GM21576 (cell line): ENCODE results near the gene PHF12.
"Not testable (repeated sequence)": the region's sequence is repeated elsewhere in the genome, so short reads cannot be mapped to it uniquely, and the experiment has no call there.

Experiments
- ATAC-seq: cut with Tn5 transposase; IDR thresholded peaks from one replicate; pipeline ENCODE4 v1.9.1; 2021; ENCODE audit warnings: mild to moderate bottlenecking, moderate library complexity; ENCODE audit not compliant: unreplicated experiment

PHF12 gene

GRCh38 chr17:28885951-28886350 is 65.4 kb downstream of the PHF12 start:
- ATAC-seq = no peak

GRCh38 chr17:28885363-28885762 is 66.0 kb downstream of the PHF12 start:
- no peak for ATAC-seq

- ATAC-seq = no peak
These were observed 67.2 kb downstream of the PHF12 start for GRCh38 chr17:28883967-28884702.

GRCh38 chr17:28882154-28882895 is 69.0 kb downstream of the PHF12 start:
- ATAC-seq = no peak

- ATAC-seq = no peak
These were observed 69.7 kb downstream of the PHF12 start for GRCh38 chr17:28881533-28882056.

GRCh38 chr17:28880572-28880945 is 70.8 kb downstream of the PHF12 start:
- no peak for ATAC-seq

GRCh38 chr17:28879886-28880571 is 71.3 kb downstream of the PHF12 start:
- ATAC-seq = no peak

- ATAC-seq = no peak
These were observed 72.3 kb downstream of the PHF12 start for GRCh38 chr17:28878981-28879380.

GRCh38 chr17:28878158-28878910 is 73.0 kb downstream of the PHF12 start:
- ATAC-seq = no peak

- not testable (repeated sequence) for ATAC-seq
These were observed 74.1 kb downstream of the PHF12 start for GRCh38 chr17:28877150-28877711.

GRCh38 chr17:28875848-28876550 is 75.3 kb downstream of the PHF12 start:
- ATAC-seq = no peak

- ATAC-seq = no peak
These were observed 76.6 kb downstream of the PHF12 start for GRCh38 chr17:28874750-28875149.

GRCh38 chr17:28873839-28874238 is 77.5 kb downstream of the PHF12 start:
- no peak for ATAC-seq

- peak; percentile 89 for ATAC-seq
These were observed 80.2 kb downstream of the PHF12 start for GRCh38 chr17:28871056-28871579.

- no peak for ATAC-seq
These were observed 84.0 kb downstream of the PHF12 start for GRCh38 chr17:28867276-28867675.

GRCh38 chr17:28865946-28866752 is 85.2 kb downstream of the PHF12 start:
- no peak for ATAC-seq

GRCh38 chr17:28864991-28865849 is 86.1 kb downstream of the PHF12 start:
- ATAC-seq = no peak

- no peak for ATAC-seq
These were observed 87.4 kb downstream of the PHF12 start for GRCh38 chr17:28863953-28864352.
